Measurements from ENCODE around the gene IVL. TPM values are rescaled to one million over a fixed set of nuclear protein-coding genes. Genes with fewer than 3 reads are reported as not detected.

The IVL gene
- total RNA-seq, 4 donors from 2014 or later, result not detected

- ATAC-seq (ENCODE audit: low FRiP score) (no peak), DNase-seq (ENCODE audit: low spot score) (no peak)
- TF ChIP-seq, protein P1, sequence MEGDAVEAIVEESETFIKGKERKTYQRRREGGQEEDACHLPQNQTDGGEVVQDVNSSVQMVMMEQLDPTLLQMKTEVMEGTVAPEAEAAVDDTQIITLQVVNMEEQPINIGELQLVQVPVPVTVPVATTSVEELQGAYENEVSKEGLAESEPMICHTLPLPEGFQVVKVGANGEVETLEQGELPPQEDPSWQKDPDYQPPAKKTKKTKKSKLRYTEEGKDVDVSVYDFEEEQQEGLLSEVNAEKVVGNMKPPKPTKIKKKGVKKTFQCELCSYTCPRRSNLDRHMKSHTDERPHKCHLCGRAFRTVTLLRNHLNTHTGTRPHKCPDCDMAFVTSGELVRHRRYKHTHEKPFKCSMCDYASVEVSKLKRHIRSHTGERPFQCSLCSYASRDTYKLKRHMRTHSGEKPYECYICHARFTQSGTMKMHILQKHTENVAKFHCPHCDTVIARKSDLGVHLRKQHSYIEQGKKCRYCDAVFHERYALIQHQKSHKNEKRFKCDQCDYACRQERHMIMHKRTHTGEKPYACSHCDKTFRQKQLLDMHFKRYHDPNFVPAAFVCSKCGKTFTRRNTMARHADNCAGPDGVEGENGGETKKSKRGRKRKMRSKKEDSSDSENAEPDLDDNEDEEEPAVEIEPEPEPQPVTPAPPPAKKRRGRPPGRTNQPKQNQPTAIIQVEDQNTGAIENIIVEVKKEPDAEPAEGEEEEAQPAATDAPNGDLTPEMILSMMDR (IDR thresholded peaks at IDR 0.05), result no peak
These were observed 51.6 kb downstream of the IVL start for GRCh38 chr1:152959801-152960451.

DNA sequence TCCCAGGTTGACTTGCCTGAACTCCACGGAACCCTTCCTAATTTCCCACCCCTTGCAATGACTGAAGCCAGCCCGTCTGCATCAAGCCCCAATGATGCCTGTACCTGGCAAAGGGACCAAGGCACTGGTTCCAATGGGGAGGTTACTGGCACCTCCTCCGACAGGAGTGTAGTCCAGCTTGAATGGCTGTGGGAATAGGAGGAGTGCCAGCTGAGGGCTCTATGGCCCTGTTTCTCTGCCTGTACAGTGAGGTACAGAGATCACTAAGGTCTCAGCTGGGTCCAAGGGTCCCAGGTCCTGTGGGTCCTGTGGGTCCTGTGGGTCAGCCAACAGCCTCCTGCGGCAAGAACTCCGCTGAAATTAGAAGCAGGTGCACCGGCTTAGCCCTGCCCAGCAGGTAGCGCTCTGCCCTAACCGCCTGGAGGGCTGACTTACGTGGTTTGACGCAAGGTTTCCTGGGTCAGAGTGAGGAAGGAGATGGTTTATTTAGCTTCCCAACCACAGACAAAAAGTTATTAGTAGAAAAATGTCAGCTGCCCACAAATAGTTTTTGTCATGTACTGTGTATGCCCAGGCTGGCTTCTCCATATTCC is 52.2 kb downstream of the IVL start:
- DNase-seq (ENCODE audit: low spot score) (no peak), ATAC-seq (ENCODE audit: low FRiP score) (no peak)
- TF ChIP-seq, protein P1 (IDR thresholded peaks at IDR 0.05), result no peak

Other genes with a start within 250 kb of the IVL start
- not detected for gene LCE2D, start 245.2 kb upstream of the IVL start, total RNA-seq
- not detected for gene LCE2C, start 233.3 kb upstream of the IVL start, total RNA-seq
- not detected for gene LCE2B, start 222.4 kb upstream of the IVL start, total RNA-seq
- gene LCE2A, start 210.2 kb upstream of the IVL start, total RNA-seq, result not detected
- gene LCE4A, start 200.4 kb upstream of the IVL start, total RNA-seq, result not detected
- not detected for gene KPRP, start 150.5 kb upstream of the IVL start, total RNA-seq
- gene LCE1F, start 133.4 kb upstream of the IVL start, total RNA-seq, result not detected
- gene LCE1E, start 122.3 kb upstream of the IVL start, total RNA-seq, result not detected
- not detected for gene LCE1D, start 111.8 kb upstream of the IVL start, total RNA-seq
- not detected for gene LCE1C, start 101.9 kb upstream of the IVL start, total RNA-seq
- not detected for gene LCE1B, start 96.6 kb upstream of the IVL start, total RNA-seq
- gene LCE1A, start 81.1 kb upstream of the IVL start, total RNA-seq, result not detected
- not detected for gene LCE6A, start 65.7 kb upstream of the IVL start, total RNA-seq
- not detected for gene LCE7A, start 48.5 kb upstream of the IVL start, total RNA-seq
- gene SMCP, start 30.2 kb upstream of the IVL start, total RNA-seq, result not detected
- not detected for gene SPRR5, start 38.7 kb downstream of the IVL start, total RNA-seq
- not detected for gene SPRR4, start 62.1 kb downstream of the IVL start, total RNA-seq
- gene SPRR1A, start 75.5 kb downstream of the IVL start, total RNA-seq, result not detected
- gene SPRR3, start 93.2 kb downstream of the IVL start, total RNA-seq, result not detected
- gene SPRR1B, start 122.7 kb downstream of the IVL start, total RNA-seq, result not detected
- not detected for gene SPRR2D, start 132.6 kb downstream of the IVL start, total RNA-seq
- not detected for gene SPRR2A, start 149.0 kb downstream of the IVL start, total RNA-seq
- gene SPRR2B, start 163.1 kb downstream of the IVL start, total RNA-seq, result not detected
- gene SPRR2E, start 186.0 kb downstream of the IVL start, total RNA-seq, result not detected
- gene SPRR2F, start 205.0 kb downstream of the IVL start, total RNA-seq, result not detected
- gene SPRR2G, start 242.3 kb downstream of the IVL start, total RNA-seq, result not detected

Measured in omental fat pad (tissue), 4 donors.